Subcutaneous abdominal adipose tissue (tissue), 5 donors: ENCODE results near the gene SORL1.

Experiments used
- H3K27ac ChIP-seq: one replicate; pipeline ENCODE4 v1.7.0; 2013; ENCODE audit warnings: low read depth, mild to moderate bottlenecking, inconsistent platforms, low read length, moderate library complexity
- H3K27me3 ChIP-seq, 5 donors: one replicate each; pipeline ENCODE4 v1.7.0; 2013; ENCODE audit warnings: low read length in 5 of 5, inconsistent platforms in 1 of 5; ENCODE audit not compliant: control insufficient read depth in 5 of 5, insufficient read depth in 4 of 5
- H3K36me3 ChIP-seq, 5 donors: one replicate each; pipeline ENCODE4 v1.7.0; 2013; ENCODE audit warnings: low read length in 5 of 5; ENCODE audit not compliant: control insufficient read depth in 5 of 5, insufficient read depth in 5 of 5
- H3K4me1 ChIP-seq, 5 donors: one replicate each; pipeline ENCODE4 v1.7.0; 2013; ENCODE audit warnings: low read length in 5 of 5, mild to moderate bottlenecking in 3 of 5, moderate library complexity in 1 of 5; ENCODE audit not compliant: control insufficient read depth in 5 of 5, insufficient read depth in 5 of 5
- H3K4me3 ChIP-seq, 5 donors: one replicate each; pipeline ENCODE4 v1.7.0; 2013; ENCODE audit warnings: low read length in 5 of 5, low read depth in 1 of 5
- H3K9ac ChIP-seq, 5 donors: one replicate each; pipeline ENCODE4 v1.7.0; 2013; ENCODE audit warnings: low read length in 5 of 5, mild to moderate bottlenecking in 4 of 5, moderate library complexity in 3 of 5
- H3K9me3 ChIP-seq, 5 donors: one replicate each; pipeline ENCODE4 v1.7.0; 2013; ENCODE audit warnings: low read length in 5 of 5; ENCODE audit not compliant: control insufficient read depth in 5 of 5
- donor health status: healthy.
- donor health status: healthy.
- donor health status: healthy.
- donor health status: healthy.
- donor health status: healthy.

SORL1 gene

DNA sequence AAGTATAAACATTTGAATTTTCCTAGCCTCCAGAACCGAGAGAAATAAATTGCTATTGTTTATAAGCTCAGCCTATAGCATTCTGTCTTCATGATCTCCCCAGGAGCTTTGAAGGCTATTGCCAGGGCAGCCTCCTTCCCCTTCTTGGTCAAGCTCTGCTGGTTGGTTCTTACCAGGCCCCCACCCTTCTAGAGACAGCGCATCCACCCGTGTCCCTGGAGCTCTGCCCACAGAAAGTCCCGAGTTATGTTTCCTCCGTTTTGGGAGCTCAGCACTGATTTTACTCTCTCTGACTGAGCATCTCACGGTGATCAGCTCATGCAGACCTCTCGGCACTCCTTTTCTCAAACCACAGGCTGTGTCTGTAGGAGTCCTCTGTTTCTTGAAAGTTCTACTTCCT is 124.4 kb downstream of the SORL1 start:
- Histone ChIP-seq H3K36me3 (peaks cover 0 to 3% (median 0%) of the 10 kb centered on the region in 5 donors), H3K4me1 (peaks cover 0 to 47% (median 39%) of the 10 kb centered on the region in 5 donors), H3K27me3 (no peaks in the 10 kb centered on the region), H3K9ac (no peak overlapping the region), H3K27ac (no peak overlapping the region), H3K4me3 (no peak overlapping the region), H3K9me3 (no peaks in the 10 kb centered on the region)

DNA sequence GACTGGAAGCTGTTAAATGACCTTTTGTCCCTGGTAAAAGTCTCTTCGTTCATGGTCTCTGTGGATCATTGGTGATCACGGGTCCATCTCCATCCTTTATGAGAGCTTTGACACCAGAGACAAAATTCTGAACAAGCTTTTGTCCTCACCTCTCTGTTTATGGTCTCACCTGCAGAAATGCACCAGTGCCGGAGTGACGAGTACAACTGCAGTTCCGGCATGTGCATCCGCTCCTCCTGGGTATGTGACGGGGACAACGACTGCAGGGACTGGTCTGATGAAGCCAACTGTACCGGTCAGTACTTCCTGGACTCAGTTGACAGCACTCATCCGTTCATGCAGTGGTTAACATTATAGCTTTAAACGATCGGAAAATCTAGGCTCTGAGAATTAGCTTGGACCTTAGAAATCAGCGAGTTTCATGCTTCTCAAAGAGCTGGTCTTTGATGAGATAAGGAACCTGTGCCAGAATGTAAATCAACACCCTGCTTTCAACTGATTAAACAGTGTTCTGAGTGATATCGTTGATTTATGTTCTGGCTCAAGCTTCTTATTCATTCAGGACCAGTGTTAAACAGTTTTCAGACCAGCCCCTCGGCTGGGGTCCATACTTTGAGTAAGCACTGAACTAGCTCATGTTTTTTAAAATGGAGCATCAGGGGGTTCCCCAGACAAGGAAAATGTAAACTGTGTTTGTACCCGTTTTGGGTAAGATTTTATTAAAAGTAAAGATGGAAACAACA is 125.2 kb downstream of the SORL1 start:
- Histone ChIP-seq H3K9ac (no peak overlapping the region), H3K36me3 (peaks cover 0 to 3% (median 0%) of the 10 kb centered on the region in 5 donors), H3K4me1 (peaks cover 0 to 40% (median 31%) of the 10 kb centered on the region in 5 donors), H3K9me3 (no peaks in the 10 kb centered on the region), H3K27me3 (no peaks in the 10 kb centered on the region), H3K27ac (no peak overlapping the region), H3K4me3 (no peak overlapping the region)

DNA sequence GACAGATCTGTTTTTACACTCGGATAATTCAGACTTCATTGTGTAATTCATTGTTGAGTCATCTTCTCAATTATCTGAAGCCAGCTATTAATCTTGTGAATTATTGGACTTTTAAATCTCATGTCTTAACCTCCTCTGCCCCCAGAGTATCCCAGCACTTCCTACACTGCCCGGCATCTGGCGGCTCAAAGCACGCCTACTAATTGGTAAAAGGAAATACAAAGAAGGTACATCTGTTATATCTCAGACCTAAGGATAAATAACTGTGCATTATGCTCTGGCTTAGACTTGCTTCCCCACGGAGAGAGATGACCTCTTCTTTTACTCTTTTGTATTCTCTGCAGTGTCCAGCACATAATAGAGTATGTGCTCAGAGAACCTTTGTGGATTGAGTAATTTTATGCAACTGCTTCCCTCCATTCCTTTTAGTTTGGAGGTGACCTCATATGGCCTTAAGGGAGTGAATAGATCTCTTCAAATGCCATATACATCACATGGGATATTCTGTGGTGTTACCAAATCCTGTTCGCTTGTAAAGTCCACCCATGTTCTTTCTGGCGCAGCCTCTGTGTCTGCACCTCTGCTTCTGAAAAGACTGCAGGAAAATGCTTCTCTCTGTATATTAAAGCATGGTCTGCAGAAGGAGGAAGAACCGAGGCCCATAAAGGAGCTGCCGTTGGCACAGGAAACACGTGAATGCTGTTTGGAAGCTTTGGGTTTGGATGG is 126.3 kb downstream of the SORL1 start:
- no peaks in the 10 kb centered on the region for H3K27me3 ChIP-seq
- H3K4me1 ChIP-seq = peaks cover 0 to 33% (median 26%) of the 10 kb centered on the region in 5 donors
- no peaks in the 10 kb centered on the region for H3K9me3 ChIP-seq
- no peak overlapping the region for H3K4me3 ChIP-seq
- H3K9ac ChIP-seq = no peak overlapping the region
- peak overlapping the region; percentile 2 for H3K27ac ChIP-seq
- peaks cover 0 to 3% (median 0%) of the 10 kb centered on the region in 5 donors for H3K36me3 ChIP-seq

DNA sequence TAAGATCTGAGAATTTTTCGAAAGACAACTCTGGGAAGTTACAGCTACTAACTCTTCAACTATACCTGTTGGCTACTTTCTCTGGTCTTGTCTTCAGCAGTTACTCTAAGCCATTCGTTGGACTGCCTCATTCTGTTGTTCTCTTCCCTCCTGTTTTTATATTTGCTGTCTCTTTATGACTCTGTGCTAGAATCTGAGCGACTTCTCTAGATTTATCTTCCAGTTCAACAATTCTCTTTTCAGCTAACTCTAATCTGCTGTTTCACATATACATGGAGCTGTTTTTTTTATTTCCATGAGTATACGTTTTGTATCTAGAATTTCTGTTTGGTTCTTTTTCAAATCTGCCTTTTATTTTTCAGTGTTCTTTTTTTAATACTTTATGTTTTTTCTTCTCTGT is 128.0 kb downstream of the SORL1 start:
- Histone ChIP-seq H3K36me3 (peaks cover 0 to 3% (median 0%) of the 10 kb centered on the region in 5 donors), H3K4me3 (no peak overlapping the region), H3K4me1 (peaks cover 0 to 30% (median 24%) of the 10 kb centered on the region in 5 donors), H3K9me3 (no peaks in the 10 kb centered on the region), H3K27ac (no peak overlapping the region), H3K9ac (no peak overlapping the region), H3K27me3 (no peaks in the 10 kb centered on the region)

DNA sequence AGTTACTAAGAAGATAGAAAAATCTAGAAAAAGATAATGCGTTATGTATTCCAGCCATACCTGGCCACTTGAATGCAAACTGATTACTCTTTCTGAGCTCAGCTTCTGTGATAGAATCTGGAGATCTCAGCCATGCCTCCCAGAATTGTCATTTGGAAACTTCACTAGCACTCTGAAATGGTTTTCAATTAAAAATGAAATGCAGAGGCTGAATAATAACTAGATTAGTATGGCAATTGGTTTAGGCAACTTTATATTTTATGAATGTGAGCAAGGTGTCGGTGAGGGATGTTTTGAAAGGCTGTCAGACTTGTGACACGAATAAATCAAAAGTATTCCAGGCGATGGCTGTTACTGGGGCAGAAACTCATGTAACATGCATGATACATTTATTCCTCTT is 129.5 kb downstream of the SORL1 start:
- no peak overlapping the region for H3K27ac ChIP-seq
- no peaks in the 10 kb centered on the region for H3K27me3 ChIP-seq
- no peak overlapping the region for H3K9ac ChIP-seq

DNA sequence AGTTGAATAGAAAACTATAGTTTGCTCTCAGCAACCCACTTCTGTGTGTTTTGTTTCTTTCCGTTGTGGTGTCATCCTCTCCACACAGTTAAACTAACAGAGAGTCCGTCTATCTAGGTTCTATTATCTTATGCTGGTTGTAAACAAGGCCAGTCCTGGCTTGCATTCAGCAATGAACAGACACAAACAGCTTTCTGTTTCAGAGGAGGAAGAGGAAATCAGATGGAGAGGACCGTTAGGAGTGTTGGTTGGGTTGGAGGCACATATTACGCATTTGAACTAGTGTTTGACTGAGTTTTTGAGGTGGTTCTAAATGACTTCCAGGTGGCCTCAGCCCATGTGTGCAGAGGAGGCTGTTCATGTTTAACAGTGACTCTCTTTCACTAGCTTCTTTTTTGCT is 130.2 kb downstream of the SORL1 start:
- no peak overlapping the region for H3K27ac ChIP-seq
- no peaks in the 10 kb centered on the region for H3K9me3 ChIP-seq
- no peak overlapping the region for H3K4me3 ChIP-seq
- H3K36me3 ChIP-seq = peaks cover 0 to 3% (median 0%) of the 10 kb centered on the region in 5 donors
- H3K4me1 ChIP-seq = peaks cover 0 to 20% (median 16%) of the 10 kb centered on the region in 5 donors
- no peaks in the 10 kb centered on the region for H3K27me3 ChIP-seq
- H3K9ac ChIP-seq = no peak overlapping the region

More for the DNA sequence above, 129.5 kb downstream of the SORL1 start:
- H3K36me3 ChIP-seq = peaks cover 0 to 3% (median 0%) of the 10 kb centered on the region in 5 donors
- H3K9me3 ChIP-seq = no peaks in the 10 kb centered on the region
- H3K4me3 ChIP-seq = no peak overlapping the region
- H3K4me1 ChIP-seq = peaks cover 0 to 23% (median 16%) of the 10 kb centered on the region in 5 donors

DNA sequence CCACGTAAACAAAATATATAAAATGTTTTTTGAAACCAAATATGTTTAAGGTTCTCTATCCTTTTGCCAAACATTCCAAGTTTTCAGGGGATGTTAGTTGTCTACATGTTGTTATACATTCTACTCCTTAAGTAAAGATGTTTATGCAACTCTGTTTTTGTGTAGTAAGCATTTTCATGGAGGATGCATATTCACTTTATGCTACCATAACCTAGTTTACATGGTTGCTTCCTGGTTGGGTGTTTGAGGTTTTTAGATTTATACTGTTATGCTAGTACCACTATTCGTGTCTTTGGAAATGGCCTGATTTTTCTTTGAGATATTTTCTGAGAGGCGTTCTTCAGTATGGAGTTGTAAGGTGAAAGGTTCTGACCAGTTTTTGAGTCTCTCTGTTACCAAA is 131.7 kb downstream of the SORL1 start:
- Histone ChIP-seq H3K9ac (no peak overlapping the region), H3K4me1 (peaks cover 0 to 7% (median 3%) of the 10 kb centered on the region in 5 donors)

DNA sequence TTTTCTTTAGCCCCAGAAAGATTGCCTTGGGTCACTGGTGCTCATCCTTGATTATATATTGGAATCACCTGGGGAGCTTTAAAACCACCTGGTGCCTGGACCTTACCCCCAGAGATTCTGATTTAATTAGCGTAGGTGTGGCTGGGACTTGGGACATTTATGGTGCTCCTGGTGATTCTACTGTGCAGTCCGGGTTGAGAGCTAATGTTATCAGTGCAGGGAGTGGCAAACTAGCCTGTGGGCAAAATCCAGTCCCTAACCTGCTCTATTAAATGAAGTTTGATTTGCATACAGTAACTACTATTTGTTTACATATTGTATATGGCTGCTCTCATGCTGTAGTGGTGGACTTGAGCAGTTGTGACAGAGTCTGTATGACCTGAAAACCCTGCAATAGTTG is 134.6 kb downstream of the SORL1 start:
- Histone ChIP-seq H3K36me3 (peaks cover 0 to 2% (median 0%) of the 10 kb centered on the region in 5 donors), H3K27ac (no peak overlapping the region)

More for the DNA sequence above, 131.7 kb downstream of the SORL1 start:
- no peak overlapping the region for H3K27ac ChIP-seq
- H3K4me3 ChIP-seq = no peak overlapping the region
- H3K9me3 ChIP-seq = no peaks in the 10 kb centered on the region
- peaks cover 0 to 3% (median 0%) of the 10 kb centered on the region in 5 donors for H3K36me3 ChIP-seq
- H3K27me3 ChIP-seq = no peaks in the 10 kb centered on the region

DNA sequence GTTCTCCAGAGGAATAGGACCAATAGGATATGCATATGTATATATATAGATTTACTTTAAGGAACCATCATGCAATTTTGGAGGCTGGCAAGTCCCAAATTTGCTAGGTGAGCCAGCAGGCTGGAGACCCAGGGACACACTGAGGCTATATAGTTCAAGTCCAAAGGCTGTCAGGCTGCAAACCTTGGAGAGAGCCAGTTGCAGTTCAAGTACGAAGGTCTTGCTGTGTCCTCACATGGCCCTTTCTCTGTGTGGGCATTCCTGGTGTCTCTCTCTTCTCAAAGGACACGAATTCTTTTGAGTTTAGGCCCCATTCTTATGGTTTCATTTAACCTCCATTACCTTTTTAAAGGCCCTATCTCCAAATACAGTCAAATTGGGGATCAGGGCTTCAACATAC is 135.1 kb downstream of the SORL1 start:
- H3K4me3 ChIP-seq = no peak overlapping the region
- peaks cover 0 to 4% (median 0%) of the 10 kb centered on the region in 5 donors for H3K4me1 ChIP-seq
- no peak overlapping the region for H3K9ac ChIP-seq
- H3K36me3 ChIP-seq = peaks cover 0 to 2% (median 0%) of the 10 kb centered on the region in 5 donors
- no peak overlapping the region for H3K27ac ChIP-seq
- H3K9me3 ChIP-seq = no peaks in the 10 kb centered on the region
- no peaks in the 10 kb centered on the region for H3K27me3 ChIP-seq

More for the DNA sequence above, 134.6 kb downstream of the SORL1 start:
- H3K9ac ChIP-seq = no peak overlapping the region
- peaks cover 0 to 4% (median 0%) of the 10 kb centered on the region in 5 donors for H3K4me1 ChIP-seq
- no peaks in the 10 kb centered on the region for H3K9me3 ChIP-seq
- no peak overlapping the region for H3K4me3 ChIP-seq
- H3K27me3 ChIP-seq = no peaks in the 10 kb centered on the region

DNA sequence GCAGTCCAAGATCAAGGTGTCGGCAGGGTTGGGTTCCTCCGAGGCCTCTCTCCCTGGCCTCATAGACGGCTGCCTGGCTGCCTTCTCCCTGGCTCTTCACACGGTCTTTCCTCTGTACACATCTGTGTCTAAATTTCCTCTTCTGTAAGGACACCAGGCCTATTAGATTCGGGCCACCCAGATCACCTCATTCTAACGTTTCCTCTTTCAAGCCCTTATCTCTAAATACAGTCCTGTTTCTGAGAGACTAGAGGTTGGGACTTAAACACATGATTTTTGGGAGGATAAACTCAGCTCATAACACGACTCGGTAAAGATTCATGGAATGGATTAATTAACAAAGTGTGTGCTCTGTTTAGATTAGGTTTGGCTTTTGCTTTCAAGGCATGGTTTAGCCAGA is 136.6 kb downstream of the SORL1 start:
- Histone ChIP-seq H3K36me3 (peaks cover 0 to 2% (median 0%) of the 10 kb centered on the region in 5 donors), H3K4me3 (no peak overlapping the region), H3K9me3 (peaks cover 0 to 5% (median 0%) of the 10 kb centered on the region in 5 donors), H3K27ac (no peak overlapping the region), H3K27me3 (no peaks in the 10 kb centered on the region), H3K4me1 (peaks cover 0 to 4% (median 0%) of the 10 kb centered on the region in 5 donors), H3K9ac (no peak overlapping the region)
